ENCODE data around the gene TMC8. TPM values are rescaled to one million over a fixed set of nuclear protein-coding genes. Genes with fewer than 3 reads are reported as not detected.
A peak's percentile ranks its signal among the peaks of the same experiment; 100 is the strongest.

Gene TMC8
- 0.15 and 0.18 TPM in 2 replicates for polyA plus RNA-seq (2012; rRNA removed)
- 0.01 TPM in 1 of 2 replicates, not detected in the other for polyA plus RNA-seq (2012; cell fraction: cytosol; rRNA removed)
- polyA plus RNA-seq (2012; cell fraction: nucleus; rRNA removed) = 0.04 and 0.11 TPM in 2 replicates

GRCh38 chr17:78130437-78131101, at the start of gene TMC8:
TSS of gene TMC8 (plus strand) at chr17:78130771. CDS start at chr17:78131589, 818 bp downstream.
- peaks cover 3% of the 10 kb centered on the region for H3K27me3 ChIP-seq (ENCODE audit: insufficient read depth)
- no peak within 1 kb of the TSS for H2AFZ ChIP-seq (ENCODE audit: low read depth)
- H3K9ac ChIP-seq = no peak within 1 kb of the TSS
- H4K20me1 ChIP-seq (ENCODE audit: insufficient read depth) = no peaks in the 10 kb centered on the region
- no peak within 1 kb of the TSS for H3K4me3 ChIP-seq (ENCODE audit: low read depth in 2 of 2, low read length in 1 of 2)
- CTCF ChIA-PET = interaction anchor here (1.0 to 8.0 kb wide), 7 partner anchors 8 to 111 kb away, joined by 3 to 100 read pairs (median 3); partner anchors contain the start of gene C17orf99
- peak; percentile 56 for DNase-seq
- no peak within 1 kb of the TSS for H3K27ac ChIP-seq (ENCODE audit: low read depth in 2 of 2, low read length in 1 of 2)
- 95% methylated on average over 7 of the region's 10 CpGs for WGBS (ENCODE audit: low lambda C conversion rate)
- no peaks in the 10 kb centered on the region for H3K36me3 ChIP-seq (replicated peaks in 1 of 2; ENCODE audit: control insufficient read depth in 1 of 2, insufficient read depth in 2 of 2, low read length in 1 of 2)
- no peaks in the 10 kb centered on the region for H3K9me2 ChIP-seq
- H3K4me2 ChIP-seq = no peak within 1 kb of the TSS; the same call in 1 of the 2 replicates
- H3F3A ChIP-seq (replicated peaks; ENCODE audit: insufficient read depth) = no peaks in the 10 kb centered on the region
- POLR2A ChIA-PET = no interaction called here
- H3K4me1 ChIP-seq (ENCODE audit: control insufficient read depth in 1 of 2, insufficient read depth in 2 of 2, low read depth in 1 of 2, low read length in 1 of 2) = peaks cover 4 to 34% of the 10 kb centered on the region in 2 experiments; a peak in 1 of 4 replicates
- H3K9me3 ChIP-seq = no peaks in the 10 kb centered on the region
- H3K79me2 ChIP-seq (ENCODE audit: insufficient read depth) = no peaks in the 10 kb centered on the region
- TF ChIP-seq NRF1 (IDR thresholded peaks at IDR 0.05; ENCODE audit: low read depth, low read length) (no peak), RFX5 (IDR thresholded peaks at IDR 0.05; ENCODE audit: low read length) (no peak), TEAD4 (IDR thresholded peaks at IDR 0.05; ENCODE audit: borderline replicate concordance, insufficient read depth) (no peak), ELF1 (IDR thresholded peaks at IDR 0.05) (no peak), FOXM1 (IDR thresholded peaks at IDR 0.05; ENCODE audit: low read depth) (no peak), SIN3A (IDR thresholded peaks at IDR 0.05; ENCODE audit: borderline replicate concordance, low read depth, low read length) (no peak)

DNA sequence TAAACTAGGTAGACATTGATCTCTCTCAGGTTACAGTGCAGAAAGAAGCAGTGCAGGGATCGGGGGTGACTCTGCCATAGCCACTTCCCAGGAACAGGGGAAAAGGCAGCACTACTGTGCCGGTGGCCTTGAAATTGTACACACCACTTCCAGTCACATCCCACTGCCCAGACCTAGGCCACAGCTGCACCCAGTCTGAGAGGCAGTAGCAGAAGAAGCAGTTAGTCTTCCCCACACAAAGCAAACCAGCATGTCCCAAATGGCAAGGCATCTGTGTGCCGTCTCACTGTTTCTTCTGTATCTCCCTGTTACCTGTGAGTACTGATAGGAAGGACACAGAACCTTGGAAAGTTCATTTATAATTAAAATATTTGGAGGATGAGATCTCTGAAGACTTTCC, 49.0 kb upstream of the TMC8 start:
- no peak for DNase-seq
- WGBS (ENCODE audit: low lambda C conversion rate) = 94% methylated on average over 3 of the region's 3 CpGs
- H3K4me2 ChIP-seq = no peak overlapping the region
- H3K9me3 ChIP-seq = no peaks in the 10 kb centered on the region
- no peak overlapping the region for H3K9ac ChIP-seq
- no peaks in the 10 kb centered on the region for H3F3A ChIP-seq (replicated peaks; ENCODE audit: insufficient read depth)
- no peaks in the 10 kb centered on the region for H3K9me2 ChIP-seq
- H4K20me1 ChIP-seq (ENCODE audit: insufficient read depth) = no peaks in the 10 kb centered on the region
- CTCF ChIA-PET = interaction anchor here (0.6 kb wide), 1 partner anchor 553 kb away, joined by 3 read pairs; no protein-coding TSS in a partner anchor
- H3K27me3 ChIP-seq (ENCODE audit: insufficient read depth) = no peaks in the 10 kb centered on the region
- H3K79me2 ChIP-seq (ENCODE audit: insufficient read depth) = no peaks in the 10 kb centered on the region
- H3K27ac ChIP-seq (ENCODE audit: low read depth in 2 of 2, low read length in 1 of 2) = no peak overlapping the region
- H3K36me3 ChIP-seq (replicated peaks in 1 of 2; ENCODE audit: control insufficient read depth in 1 of 2, insufficient read depth in 2 of 2, low read length in 1 of 2) = peaks cover 59 to 73% of the 10 kb centered on the region in 2 experiments
- POLR2A ChIA-PET = no interaction called here
- no peaks in the 10 kb centered on the region for H3K4me1 ChIP-seq (ENCODE audit: control insufficient read depth in 1 of 2, insufficient read depth in 2 of 2, low read depth in 1 of 2, low read length in 1 of 2)
- no peak overlapping the region for H2AFZ ChIP-seq (ENCODE audit: low read depth)
- H3K4me3 ChIP-seq (ENCODE audit: low read depth in 2 of 2, low read length in 1 of 2) = no peak overlapping the region
- TF ChIP-seq RAD21 (IDR thresholded peaks at IDR 0.05; ENCODE audit: low read length) (no peak), CHD2 (IDR thresholded peaks at IDR 0.05; ENCODE audit: low read length, partially characterized antibody) (no peak), NFIC (IDR thresholded peaks at IDR 0.05; ENCODE audit: borderline replicate concordance) (no peak), SMC3 (IDR thresholded peaks at IDR 0.05; ENCODE audit: low read depth, low read length) (no peak), ZBTB33 (IDR thresholded peaks at IDR 0.05; ENCODE audit: borderline replicate concordance, low read depth) (no peak), MAX (IDR thresholded peaks at IDR 0.05; ENCODE audit: low read depth) (no peak), IRF3 (IDR thresholded peaks at IDR 0.05; ENCODE audit: low read depth, low read length) (no peak), EZH2phosphoT487 (IDR thresholded peaks at IDR 0.05; ENCODE audit: borderline replicate concordance, low read depth) (no peak), TEAD4 (IDR thresholded peaks at IDR 0.05; ENCODE audit: borderline replicate concordance, insufficient read depth) (no peak), TCF12 (IDR thresholded peaks at IDR 0.05) (no peak), YY1 (IDR thresholded peaks at IDR 0.05; ENCODE audit: low read depth) (no peak), SIN3A (IDR thresholded peaks at IDR 0.05; ENCODE audit: borderline replicate concordance, low read depth, low read length) (no peak)
- TF ChIP-seq, protein P1, sequence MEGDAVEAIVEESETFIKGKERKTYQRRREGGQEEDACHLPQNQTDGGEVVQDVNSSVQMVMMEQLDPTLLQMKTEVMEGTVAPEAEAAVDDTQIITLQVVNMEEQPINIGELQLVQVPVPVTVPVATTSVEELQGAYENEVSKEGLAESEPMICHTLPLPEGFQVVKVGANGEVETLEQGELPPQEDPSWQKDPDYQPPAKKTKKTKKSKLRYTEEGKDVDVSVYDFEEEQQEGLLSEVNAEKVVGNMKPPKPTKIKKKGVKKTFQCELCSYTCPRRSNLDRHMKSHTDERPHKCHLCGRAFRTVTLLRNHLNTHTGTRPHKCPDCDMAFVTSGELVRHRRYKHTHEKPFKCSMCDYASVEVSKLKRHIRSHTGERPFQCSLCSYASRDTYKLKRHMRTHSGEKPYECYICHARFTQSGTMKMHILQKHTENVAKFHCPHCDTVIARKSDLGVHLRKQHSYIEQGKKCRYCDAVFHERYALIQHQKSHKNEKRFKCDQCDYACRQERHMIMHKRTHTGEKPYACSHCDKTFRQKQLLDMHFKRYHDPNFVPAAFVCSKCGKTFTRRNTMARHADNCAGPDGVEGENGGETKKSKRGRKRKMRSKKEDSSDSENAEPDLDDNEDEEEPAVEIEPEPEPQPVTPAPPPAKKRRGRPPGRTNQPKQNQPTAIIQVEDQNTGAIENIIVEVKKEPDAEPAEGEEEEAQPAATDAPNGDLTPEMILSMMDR (IDR thresholded peaks at IDR 0.05) = no peak
- TF ChIP-seq, protein P2, sequence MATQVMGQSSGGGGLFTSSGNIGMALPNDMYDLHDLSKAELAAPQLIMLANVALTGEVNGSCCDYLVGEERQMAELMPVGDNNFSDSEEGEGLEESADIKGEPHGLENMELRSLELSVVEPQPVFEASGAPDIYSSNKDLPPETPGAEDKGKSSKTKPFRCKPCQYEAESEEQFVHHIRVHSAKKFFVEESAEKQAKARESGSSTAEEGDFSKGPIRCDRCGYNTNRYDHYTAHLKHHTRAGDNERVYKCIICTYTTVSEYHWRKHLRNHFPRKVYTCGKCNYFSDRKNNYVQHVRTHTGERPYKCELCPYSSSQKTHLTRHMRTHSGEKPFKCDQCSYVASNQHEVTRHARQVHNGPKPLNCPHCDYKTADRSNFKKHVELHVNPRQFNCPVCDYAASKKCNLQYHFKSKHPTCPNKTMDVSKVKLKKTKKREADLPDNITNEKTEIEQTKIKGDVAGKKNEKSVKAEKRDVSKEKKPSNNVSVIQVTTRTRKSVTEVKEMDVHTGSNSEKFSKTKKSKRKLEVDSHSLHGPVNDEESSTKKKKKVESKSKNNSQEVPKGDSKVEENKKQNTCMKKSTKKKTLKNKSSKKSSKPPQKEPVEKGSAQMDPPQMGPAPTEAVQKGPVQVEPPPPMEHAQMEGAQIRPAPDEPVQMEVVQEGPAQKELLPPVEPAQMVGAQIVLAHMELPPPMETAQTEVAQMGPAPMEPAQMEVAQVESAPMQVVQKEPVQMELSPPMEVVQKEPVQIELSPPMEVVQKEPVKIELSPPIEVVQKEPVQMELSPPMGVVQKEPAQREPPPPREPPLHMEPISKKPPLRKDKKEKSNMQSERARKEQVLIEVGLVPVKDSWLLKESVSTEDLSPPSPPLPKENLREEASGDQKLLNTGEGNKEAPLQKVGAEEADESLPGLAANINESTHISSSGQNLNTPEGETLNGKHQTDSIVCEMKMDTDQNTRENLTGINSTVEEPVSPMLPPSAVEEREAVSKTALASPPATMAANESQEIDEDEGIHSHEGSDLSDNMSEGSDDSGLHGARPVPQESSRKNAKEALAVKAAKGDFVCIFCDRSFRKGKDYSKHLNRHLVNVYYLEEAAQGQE (IDR thresholded peaks at IDR 0.05; ENCODE audit: low read depth, low read length) = no peak

All from SK-N-SH (cell line).